Esophagus mucosa (tissue), 1 donor: ENCODE data around the gene RBKS. TPM values are rescaled to one million over a fixed set of nuclear protein-coding genes. Genes with fewer than 3 reads are reported as not detected.
A peak's percentile ranks its signal among the peaks of the same experiment; 100 is the strongest.
"Not testable (repeated sequence)": the region's sequence is repeated elsewhere in the genome, so short reads cannot be mapped to it uniquely, and the experiment has no call there.

Experiments used
- ATAC-seq: fragments of 200-7000 bp; cut with Tn5 transposase; one replicate; pipeline ENCODE4 v1.9.1; 2020
- total RNA-seq: library from RNA; stranded (reverse); gene quantifications from one replicate; pipeline ENCODE4 v1.2.4, GENCODE V29; 2023
- donor health status: DM: yes; HTN: yes; CAD: no.

Gene RBKS
- total RNA-seq, 1 donor from 2014 or later = 4.5 TPM

DNA sequence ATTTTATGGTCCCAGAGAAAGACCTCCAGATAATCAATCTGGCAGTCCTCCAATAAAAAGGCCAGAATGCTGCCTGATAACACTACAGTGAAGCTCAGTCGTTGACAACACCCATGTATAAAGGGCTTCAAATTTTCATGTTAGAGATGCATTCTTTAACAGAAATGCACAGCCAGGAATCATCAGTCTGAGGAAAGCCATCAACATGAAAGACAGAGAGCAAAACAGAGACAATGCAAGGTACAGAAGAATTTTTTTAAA, 14.1 kb upstream of the RBKS start:
- no peak for ATAC-seq

DNA sequence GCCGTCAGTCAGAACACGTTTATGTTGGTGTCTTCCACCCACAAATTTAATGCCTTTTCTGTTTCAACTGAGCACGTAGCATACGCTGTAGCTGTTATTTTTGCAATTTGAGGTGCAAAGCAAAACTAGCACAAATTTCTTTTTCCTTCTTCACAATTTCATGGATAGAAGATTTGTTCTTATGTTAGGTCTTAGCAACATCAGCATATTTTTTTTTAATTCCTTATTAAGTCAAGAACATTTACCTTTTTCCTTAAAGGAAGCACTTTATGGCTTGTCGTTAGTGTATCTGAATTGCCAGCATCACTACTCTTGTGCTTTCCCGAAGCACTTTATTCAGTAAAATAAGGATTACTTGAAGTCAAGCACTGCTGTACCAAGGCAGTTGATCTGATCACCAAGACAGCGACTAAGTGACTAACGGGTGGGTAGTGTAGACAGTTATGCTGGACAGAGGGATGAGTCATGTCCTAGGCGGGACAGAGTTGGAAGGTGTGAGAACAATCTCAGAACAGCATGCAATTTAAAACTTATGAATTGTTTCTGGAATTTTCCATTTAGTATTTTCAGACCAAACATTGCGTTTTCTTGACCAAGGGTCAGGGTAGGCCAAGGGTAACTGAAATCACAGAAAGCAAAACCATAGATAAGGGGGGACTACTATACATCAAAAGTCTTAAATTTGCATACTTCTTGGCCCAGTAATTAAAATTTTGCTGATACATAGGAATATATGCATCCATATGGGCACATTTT, 13.6 kb upstream of the RBKS start:
- peak; percentile 77 for ATAC-seq

DNA sequence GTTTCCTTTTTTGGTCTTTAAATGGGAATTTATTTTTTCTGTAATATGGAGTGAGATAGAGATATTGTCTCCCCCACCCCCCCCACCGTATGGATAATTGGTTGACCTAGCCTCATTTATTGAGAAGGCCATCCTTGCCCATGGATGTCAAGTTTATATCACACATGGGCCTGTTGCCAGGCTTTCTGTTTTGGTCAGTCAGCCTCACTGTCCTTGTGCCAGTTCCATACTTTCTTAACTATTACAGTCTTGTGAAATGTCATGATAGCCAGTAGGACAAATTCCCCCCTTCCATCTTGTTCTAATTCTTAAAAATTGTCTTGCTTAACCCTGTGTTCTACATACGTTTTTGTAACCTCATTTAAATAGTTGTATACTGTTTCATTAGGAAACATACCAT, 12.8 kb upstream of the RBKS start:
- no peak for ATAC-seq

DNA sequence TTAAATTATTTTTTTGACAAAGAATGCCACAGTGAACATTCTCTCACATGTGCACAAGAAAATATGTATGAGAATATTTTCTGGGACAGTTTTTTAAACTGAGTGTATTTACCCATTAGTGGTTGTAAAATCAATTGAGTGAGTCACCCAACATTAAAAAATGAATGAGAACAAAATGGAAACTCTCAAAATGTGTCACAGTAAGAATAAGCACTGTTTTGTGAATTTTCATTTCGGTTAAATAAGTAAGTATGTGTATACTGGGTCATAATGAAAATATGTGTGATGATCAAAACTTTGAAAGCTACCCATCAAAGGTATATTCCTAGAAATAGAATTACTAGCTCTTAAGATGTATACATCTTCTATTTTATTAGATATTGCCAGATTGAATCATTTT, 11.9 kb upstream of the RBKS start:
- no peak for ATAC-seq

DNA sequence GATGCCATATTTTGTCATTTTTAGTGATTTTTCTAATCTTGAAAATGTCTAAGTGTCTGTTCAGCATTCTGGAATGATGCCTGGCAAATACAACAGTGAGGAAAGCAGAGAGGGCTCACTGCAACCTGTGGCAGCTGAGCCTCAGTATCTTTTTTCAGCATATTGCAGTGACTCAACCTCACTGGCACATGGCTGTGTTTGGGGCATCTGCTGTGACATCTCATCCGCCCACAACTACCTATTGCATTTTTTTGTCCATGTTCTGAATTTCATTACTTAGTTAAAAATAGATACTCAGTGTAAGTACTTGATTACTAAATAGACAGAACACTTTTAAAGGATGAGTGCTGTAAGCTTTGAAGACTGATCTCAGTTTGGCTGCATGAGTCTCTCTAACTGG, 11.0 kb upstream of the RBKS start:
- ATAC-seq = no peak

DNA sequence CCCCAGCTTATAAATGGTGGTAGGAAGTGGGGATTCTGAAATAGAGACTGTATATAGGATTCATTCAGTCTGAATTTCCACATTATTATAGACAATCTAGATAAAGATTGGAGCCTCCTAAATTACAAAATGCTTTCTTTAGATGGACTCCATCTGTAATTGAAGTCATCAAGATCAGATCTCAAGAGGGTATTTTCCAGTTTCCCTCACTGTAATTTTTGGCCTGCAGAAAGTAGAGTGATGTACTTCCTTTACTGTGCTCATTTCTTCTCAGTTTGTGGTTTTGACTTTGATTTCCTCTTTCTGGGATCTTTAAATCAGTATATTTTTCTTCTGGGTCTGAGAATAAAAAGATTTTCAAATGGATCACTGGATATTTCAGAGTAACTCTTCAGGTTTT, 7.5 kb upstream of the RBKS start:
- no peak for ATAC-seq

DNA sequence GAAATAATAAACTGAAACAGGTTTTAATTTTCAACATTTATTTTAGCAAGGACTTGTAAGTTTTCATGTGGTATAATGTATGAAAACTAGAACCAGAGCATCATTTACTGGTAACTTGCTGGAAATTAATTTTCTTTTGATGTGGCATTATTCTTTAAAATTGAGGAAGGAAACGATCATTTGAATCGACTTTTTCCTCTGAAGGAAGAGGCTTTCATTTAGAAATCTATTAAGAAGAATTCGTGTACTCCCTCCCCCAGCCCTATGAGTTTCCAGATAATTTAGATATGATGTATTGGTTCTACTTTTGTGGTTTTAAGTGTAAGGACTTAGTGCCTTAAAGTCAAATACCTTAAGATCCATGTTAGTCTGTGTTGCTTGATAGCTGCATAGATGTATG, 2.8 kb upstream of the RBKS start:
- ATAC-seq = no peak

DNA sequence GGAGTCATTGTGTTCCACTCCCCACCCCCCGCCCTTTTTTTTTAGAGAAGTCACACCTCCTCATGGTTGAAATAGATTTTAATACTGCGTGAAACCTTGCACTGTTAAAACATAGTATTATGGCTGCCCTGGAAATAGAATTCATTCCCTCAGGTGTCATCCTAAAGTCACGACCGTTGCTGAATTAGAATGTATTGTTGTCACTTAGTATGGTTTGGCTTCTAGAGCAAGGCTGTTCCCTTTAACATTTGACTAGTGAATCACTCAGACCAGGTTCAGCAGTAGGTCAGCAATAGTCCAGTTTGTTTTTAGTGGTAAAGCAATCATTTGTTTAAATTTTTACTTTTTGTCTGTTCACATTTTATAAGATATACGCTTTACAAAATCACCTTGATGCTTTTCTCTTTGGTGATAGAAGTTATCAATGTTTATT, 1.5 kb upstream of the RBKS start:
- no peak for ATAC-seq

DNA sequence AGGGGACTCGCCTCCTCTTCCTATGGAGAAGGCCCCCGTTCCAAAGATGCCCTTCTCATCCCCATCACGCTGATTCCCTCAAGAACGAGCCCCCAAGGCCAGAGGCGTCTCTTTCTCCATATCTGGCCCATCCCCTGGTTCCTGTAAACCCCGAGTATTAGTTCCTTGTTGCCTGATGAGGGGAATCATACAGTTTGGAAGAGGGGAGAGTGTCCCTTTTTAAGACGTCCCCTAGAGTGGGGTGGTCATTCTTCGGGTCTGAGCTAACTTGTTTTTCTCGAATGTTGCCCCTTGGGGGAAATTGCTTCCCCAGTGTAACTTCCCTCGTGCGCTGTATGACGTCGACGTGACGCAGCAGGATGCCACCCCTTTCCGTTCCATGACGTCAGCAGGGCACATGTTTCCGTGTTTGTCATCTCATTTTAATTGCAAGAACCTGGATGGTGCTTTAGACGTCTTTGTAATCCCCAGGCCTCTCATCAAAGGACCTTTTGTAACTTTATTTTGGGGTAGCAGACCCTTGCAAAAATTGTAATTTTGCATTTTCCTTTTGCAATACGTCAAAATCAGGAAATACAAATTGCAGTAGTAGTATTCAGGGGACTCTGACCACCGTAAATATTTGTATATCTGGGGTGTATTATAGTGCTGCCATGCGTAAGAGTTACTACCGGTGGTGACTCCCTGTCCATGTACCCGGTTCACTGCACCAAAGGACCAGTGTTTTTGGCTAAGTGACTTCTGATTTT, 911 bp upstream of the RBKS start:
- peak; percentile 62 for ATAC-seq

DNA sequence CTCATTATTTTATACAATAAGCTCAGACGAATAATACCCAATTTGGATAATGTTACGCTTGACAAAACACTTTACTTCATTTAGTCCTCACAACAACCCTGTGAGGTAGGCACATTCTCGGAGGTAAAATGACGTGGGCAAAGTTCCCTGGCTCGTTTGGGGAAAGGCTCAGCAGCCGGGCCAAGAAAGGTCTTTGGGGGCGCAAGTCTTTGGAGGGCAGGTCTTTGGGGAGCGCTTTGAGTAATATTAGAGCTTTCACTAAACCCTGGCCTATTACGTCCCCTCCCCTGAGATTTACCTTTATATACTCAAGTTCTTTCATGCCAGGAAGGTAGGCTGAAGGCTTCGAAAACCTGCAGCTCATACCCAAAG, 427 bp downstream of the RBKS start:
- ATAC-seq = peak; percentile 1

DNA sequence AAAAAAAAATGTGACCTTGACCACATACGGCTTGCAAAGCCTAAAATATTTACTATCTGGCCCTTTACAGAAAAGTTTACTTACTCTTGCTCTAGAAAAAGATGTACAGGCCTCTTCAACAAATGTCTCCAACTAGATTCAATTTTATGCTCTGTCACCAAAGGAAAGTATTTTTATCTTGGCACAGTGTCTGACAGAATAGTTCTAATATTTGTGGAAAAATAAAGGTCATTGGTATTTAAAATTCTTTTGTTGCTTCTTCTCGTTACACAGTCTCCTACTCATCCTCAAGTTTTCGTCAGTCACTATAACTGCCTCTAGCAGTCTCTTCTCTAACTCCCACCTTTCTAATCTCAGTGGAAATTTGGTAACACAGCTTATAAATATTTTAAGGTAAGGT, 1.4 kb downstream of the RBKS start:
- ATAC-seq = no peak

DNA sequence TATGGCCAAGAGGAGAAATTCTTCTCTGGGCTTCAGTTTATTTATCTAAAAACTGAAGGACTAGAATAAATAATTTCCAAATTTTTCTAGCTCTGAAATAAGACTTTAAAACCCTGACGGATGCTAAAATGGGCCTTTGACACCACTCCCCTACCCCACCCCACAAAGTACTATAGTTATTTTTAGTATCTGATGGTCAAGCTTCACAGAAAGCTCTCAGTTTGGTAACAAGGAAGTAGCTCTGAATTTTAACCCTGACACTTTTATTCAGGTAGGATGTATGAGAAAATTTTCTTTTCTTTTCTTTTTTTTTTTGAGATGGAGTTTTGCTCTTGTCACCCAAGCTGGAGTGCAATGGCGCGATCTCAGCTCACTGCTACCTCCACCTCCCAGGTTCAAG, 2.4 kb downstream of the RBKS start:
- no peak for ATAC-seq

DNA sequence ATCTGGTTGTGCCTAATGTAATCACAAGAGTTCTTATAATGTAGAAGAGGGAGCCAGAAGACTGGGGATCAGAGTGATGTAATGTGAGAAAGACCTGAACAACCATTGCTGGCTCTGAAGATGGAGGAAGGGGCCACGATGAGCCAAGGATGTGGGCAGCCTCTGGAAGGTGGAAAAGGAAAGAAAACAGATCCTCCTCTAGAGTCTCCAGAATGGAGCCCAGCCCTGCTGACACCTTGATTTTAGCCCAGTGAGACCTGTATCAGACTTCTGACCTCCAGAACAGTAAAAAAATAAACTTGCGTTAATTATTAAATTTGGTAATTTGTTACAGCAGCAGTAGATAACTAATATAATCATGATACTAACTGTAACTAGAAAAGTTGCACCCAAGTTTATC, 3.1 kb downstream of the RBKS start:
- no peak for ATAC-seq

DNA sequence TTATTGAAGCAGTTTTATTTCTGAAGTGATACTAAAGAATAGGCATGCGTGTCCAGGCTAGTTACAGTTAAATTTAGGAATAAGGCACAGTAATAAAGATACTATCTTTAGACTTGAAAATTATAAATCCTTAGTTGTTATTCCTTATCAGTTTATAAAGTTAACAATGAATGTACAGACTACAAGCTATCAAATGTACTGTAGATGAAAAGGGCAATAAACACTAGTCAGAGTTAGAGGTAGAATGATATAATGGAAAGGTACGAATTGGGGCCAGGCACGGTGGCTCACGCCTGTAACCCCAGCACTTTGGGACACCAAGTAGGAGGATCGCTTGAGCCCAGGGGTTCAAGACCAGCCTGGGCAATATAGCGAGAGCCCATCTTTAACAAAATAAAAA, 3.9 kb downstream of the RBKS start:
- ATAC-seq = no peak

DNA sequence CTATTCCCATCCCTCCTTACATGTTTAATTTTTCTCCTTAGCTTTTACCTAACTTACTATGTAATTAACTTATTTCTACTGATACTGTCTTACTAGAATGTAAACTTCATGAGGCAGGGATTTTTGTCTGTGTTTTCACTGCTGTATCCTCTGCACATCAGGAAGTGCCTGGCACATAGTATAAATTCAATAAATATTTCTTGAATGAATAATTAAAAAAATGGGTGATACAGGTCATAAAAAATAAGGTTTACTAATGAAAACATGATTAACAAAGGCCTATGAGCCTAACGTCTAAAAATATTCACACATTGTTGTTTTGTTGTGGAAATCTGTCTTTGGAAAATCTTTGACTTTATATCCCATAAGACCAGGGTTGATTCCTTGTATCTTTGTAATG, 4.5 kb downstream of the RBKS start:
- ATAC-seq = no peak

DNA sequence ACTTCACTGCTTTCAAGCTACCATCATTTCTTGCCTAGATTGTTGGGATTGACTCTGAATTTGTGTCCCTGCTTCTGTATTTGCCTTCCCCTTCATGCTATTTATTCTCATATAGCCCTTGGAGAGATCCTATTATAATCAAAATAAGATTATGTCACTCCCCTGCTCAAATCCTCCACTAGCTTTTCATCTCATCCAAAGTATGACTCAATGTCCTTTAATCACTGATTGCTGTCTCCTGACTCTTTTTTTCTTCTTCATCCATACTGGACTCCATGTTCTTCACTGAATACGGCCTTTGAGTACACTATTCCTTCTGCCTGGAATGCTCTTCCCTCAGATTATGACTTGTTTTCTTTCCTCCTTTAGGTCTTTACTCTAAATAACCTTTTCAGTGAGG, 5.0 kb downstream of the RBKS start:
- no peak for ATAC-seq

DNA sequence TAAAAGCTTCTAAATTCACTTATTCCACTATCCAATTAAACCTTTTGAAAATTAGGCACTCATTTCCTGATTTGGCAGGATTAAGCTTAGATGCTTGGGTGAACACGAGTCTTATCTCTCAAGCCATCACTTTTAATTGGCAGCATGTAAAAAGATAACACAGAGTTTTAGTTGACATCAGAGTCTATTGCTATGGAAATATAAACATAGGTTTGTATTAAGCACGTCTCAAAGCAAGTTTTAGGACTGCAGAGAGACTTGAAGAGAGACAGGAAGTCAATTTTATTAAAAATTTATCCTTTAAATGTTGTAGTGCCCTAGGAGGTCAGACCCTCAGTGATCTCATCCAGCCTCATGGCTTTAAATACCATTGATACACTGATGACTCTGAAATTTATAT, 5.6 kb downstream of the RBKS start:
- no peak for ATAC-seq

DNA sequence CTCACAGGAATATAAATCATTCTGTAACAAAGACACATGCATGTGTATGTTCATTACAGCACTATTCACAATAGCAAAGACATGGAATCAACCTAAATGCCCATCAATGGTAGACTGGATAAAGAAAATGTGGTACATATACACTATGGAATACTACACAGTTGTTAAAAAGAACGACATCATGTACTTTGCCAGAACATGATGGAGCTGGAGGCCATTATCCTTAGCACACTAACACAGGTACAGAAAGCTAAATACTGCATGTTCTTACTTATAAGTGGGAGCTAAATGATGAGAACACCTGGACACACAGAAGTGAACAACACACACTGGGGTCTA, 7.6 kb downstream of the RBKS start:
- ATAC-seq = not testable (repeated sequence)

DNA sequence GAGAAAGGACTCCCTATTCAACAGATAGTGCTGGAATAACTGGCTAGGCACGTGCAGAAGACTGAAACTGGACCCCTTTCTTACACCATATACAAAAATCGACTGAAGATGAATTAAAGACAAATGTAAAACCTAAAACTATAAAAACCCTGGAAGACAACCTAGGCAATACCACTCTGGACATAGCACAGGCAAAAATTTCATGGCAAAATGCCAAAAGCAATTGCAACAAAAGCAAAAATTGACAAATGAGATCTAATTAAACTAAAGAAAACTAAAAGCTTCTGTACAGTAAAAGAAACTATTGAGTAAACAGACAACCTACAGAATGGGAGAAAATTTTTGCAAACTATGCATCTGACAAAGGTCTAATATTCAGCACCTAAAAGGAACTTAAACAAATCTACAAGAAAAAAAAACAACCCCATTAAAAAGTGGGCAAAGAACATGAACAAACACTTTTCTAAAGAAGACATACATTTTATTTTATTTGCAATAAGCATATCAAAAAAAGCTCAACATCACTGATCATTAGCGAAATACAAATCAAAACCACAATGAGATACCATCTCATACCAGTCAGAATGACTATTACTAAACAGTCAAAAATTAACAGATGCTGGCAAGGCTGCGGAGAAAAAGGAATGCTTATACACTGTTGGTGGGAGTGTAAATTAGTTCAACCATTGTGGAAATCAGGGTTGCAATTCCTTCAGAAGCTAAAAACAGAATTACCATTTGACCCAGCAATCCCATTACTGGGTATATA, 8.2 kb downstream of the RBKS start:
- ATAC-seq = not testable (repeated sequence)

DNA sequence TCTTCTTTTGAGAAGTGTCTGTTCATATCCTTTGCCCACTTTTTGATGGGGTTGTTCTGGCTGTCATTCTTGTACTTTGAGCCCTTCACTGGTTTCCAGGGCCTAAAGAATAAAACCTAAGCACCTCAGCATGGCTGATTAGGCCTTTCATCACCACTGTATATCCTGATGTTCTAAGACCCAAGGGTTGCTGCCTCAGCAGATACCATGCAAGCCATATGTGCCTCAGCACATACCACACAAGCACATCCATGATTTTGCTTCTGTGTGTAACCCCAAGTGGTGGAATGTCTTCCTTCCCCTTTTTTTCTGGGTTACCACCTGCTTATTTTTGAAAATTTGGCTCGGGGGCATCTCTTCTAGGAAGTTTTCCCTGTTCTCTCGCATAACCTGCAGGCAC, 11.4 kb downstream of the RBKS start:
- no peak for ATAC-seq

DNA sequence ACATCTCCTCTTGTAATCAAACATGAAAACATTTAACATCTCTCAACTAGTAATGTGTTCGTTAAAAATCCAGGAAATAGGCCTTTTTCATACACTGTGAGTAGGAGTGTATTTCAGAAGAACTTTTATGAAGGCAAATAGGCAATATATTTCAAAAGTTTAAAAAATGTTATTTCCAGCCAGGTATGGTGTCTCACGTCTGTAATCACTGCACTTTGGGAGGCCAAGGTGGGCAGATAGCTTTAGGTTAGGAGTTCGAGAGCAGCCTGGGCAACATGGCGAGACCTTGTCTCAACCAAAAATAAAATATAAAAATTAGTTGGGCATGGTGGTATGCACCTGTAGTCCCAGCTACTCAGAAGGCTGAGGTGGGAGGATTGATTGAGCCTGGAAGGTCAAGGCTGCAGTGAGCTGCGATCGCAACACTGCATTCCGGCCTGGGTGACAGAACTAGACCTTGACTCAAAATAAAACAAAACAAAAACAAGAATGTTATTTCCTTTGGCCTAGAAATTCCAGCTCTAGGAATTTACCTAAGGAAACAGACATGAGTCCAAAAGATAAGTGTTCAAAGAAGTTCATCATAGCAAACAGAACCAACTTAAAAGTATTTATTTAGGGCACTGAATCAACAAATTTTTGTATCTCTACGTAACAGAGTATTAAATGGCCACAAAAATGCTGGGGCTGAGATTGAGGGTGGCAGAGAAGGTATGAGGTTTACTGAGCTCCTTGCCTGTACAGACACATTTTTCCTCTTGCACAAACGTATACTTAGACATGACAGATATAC, 14.9 kb downstream of the RBKS start:
- ATAC-seq = peak; percentile 47

DNA sequence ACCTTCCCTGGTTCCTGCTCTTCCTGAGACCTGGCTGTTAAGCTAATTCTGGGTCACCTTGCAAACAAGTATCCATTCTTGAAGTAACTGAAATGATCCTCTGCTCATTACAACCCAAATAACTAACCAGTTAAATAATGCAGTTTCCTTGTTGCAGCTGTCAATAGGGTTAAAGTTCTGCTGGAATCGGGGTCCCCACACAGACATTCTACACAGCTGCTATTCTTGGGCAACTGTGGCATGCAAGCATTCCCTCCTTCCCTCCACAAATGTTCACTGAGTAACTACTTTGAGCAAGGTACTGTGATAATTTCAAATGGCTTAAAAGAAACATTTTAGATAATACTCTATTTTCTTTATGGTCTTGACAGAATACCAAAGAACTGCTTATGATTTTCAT, 17.1 kb downstream of the RBKS start:
- ATAC-seq = no peak

DNA sequence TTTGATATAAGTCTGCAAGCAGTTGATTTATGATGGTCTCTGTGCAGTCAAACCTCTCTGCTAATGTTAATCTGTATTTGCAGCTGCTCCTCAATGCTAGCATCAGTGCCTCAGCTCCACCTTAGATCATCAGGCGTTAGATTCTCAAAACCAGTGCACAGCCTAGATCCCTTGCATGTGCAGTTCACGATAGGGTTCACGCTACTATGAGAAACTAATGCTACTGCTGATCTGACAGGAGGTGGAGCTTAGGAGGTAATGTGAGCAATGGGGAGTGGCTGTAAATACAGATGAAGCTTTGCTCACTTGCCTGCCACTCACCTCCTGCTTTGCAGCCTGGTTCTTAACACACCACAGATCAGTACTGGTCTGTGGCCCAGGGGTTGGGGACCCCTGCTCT, 18.4 kb downstream of the RBKS start:
- ATAC-seq = peak; percentile 42
